ENCODE measurements around the gene CADM4. TPM values are rescaled to one million over a fixed set of nuclear protein-coding genes. Genes with fewer than 3 reads are reported as not detected.
A peak's percentile ranks its signal among the peaks of the same experiment; 100 is the strongest.

CADM4 gene
- total and polyA plus RNA-seq, 4 donors, result 5.9 to 12.2 (median 7.5) TPM

GRCh38 chr19:43640424-43640757 is 741 bp upstream of the CADM4 start:
- TF ChIP-seq CTCF (IDR thresholded peaks at IDR 0.05; ENCODE audit: control extremely low read depth, extremely low read depth), result no peak

GRCh38 chr19:43638995-43639518 is 593 bp downstream of the CADM4 start:
- no peak for TF ChIP-seq CTCF (IDR thresholded peaks at IDR 0.05; ENCODE audit: control extremely low read depth, extremely low read depth)
- H3K9ac ChIP-seq (ENCODE audit: insufficient read depth in 1 of 2, low read length in 2 of 2), result peak overlapping the region in 1 of 2 donors; percentile 30
- ATAC-seq (ENCODE audit: insufficient read depth, low FRiP score), result no peak
- peaks cover 0 to 29% (median 28%) of the 10 kb centered on the region in 3 donors for H3K27me3 ChIP-seq (ENCODE audit: control insufficient read depth in 3 of 3, insufficient read depth in 3 of 3, low read length in 2 of 3)
- WGBS, 2 donors, result 13 to 14% methylated on average over 16 to 18 of the region's 18 CpGs
- peak overlapping the region; percentile 10 for H3K4me3 ChIP-seq
- no peaks in the 10 kb centered on the region for H3K36me3 ChIP-seq (ENCODE audit: control insufficient read depth in 4 of 4, insufficient read depth in 4 of 4, low read length in 4 of 4)
- no peak for DNase-seq
- no peak overlapping the region for H3K27ac ChIP-seq (ENCODE audit: low read depth in 1 of 2, low read length in 1 of 2)
- H3K9me3 ChIP-seq (ENCODE audit: control insufficient read depth in 4 of 4, insufficient read depth in 3 of 4, low read length in 3 of 4), result no peaks in the 10 kb centered on the region
- peaks cover 0 to 15% (median 10%) of the 10 kb centered on the region in 5 donors for H3K4me1 ChIP-seq (ENCODE audit: control insufficient read depth in 5 of 5, insufficient read depth in 5 of 5, low read length in 5 of 5)

More at GRCh38 chr19:43640424-43640757, 741 bp upstream of the CADM4 start:
- no peaks in the 10 kb centered on the region for H3K36me3 ChIP-seq (ENCODE audit: control insufficient read depth in 4 of 4, insufficient read depth in 4 of 4, low read length in 4 of 4)
- no peak for ATAC-seq (ENCODE audit: insufficient read depth, low FRiP score)
- WGBS, 2 donors, result 6 to 14% methylated on average over 3 to 9 of the region's 9 CpGs
- no peaks in the 10 kb centered on the region for H3K9me3 ChIP-seq (ENCODE audit: control insufficient read depth in 4 of 4, insufficient read depth in 3 of 4, low read length in 3 of 4)
- H3K4me3 ChIP-seq, result peak overlapping the region; percentile 55
- H3K27me3 ChIP-seq (ENCODE audit: control insufficient read depth in 3 of 3, insufficient read depth in 3 of 3, low read length in 2 of 3), result peaks cover 0 to 29% (median 28%) of the 10 kb centered on the region in 3 donors
- no peak for DNase-seq
- no peak overlapping the region for H3K9ac ChIP-seq (ENCODE audit: insufficient read depth in 1 of 2, low read length in 2 of 2)
- no peak overlapping the region for H3K27ac ChIP-seq (ENCODE audit: low read depth in 1 of 2, low read length in 1 of 2)
- peaks cover 0 to 10% (median 5%) of the 10 kb centered on the region in 5 donors for H3K4me1 ChIP-seq (ENCODE audit: control insufficient read depth in 5 of 5, insufficient read depth in 5 of 5, low read length in 5 of 5)

- DNase-seq (no peak), ATAC-seq (ENCODE audit: insufficient read depth, low FRiP score) (no peak)
- Histone ChIP-seq H3K27ac (ENCODE audit: low read depth in 1 of 2, low read length in 1 of 2) (no peak overlapping the region), H3K9ac (ENCODE audit: insufficient read depth in 1 of 2, low read length in 2 of 2) (no peak overlapping the region), H3K4me1 (ENCODE audit: control insufficient read depth in 5 of 5, insufficient read depth in 5 of 5, low read length in 5 of 5) (peaks cover 0 to 15% (median 10%) of the 10 kb centered on the region in 5 donors), H3K27me3 (ENCODE audit: control insufficient read depth in 3 of 3, insufficient read depth in 3 of 3, low read length in 2 of 3) (peaks cover 0 to 29% (median 29%) of the 10 kb centered on the region in 3 donors), H3K9me3 (ENCODE audit: control insufficient read depth in 4 of 4, insufficient read depth in 3 of 4, low read length in 3 of 4) (no peaks in the 10 kb centered on the region), H3K36me3 (ENCODE audit: control insufficient read depth in 4 of 4, insufficient read depth in 4 of 4, low read length in 4 of 4) (no peaks in the 10 kb centered on the region), H3K4me3 (no peak overlapping the region)
- WGBS, 2 donors, result 78 to 82% methylated on average over 13 of the region's 13 CpGs
- no peak for TF ChIP-seq CTCF (IDR thresholded peaks at IDR 0.05; ENCODE audit: control extremely low read depth, extremely low read depth)
Observed at GRCh38 chr19:43638214-43638994, 1.2 kb downstream of the CADM4 start.
